MM.1S (cell line): ENCODE measurements around the gene LCTL.

Source experiments
- DNase-seq: peaks from one replicate; pipeline ENCODE4 v3.0.0-alpha.2; 2015
- H2AFZ ChIP-seq: fragments of 300-600 bp; sonication (generic); 2 replicates; pipeline ENCODE4 v1.6.0; 2016; ENCODE audit warnings: antibody characterized with exemption, low read length
- H3F3A ChIP-seq: fragments of 300-600 bp; sonication (generic); 2 replicates; pipeline ENCODE4 v1.6.1; 2016; ENCODE audit warnings: mild to moderate bottlenecking, antibody characterized with exemption, low read length, moderate library complexity, mixed read lengths; ENCODE audit not compliant: insufficient read depth
- H3K27ac ChIP-seq: fragments of 300-600 bp; sonication (generic); 2 replicates; pipeline ENCODE4 v1.5.1; 2016; ENCODE audit warnings: mild to moderate bottlenecking, low read length
- H3K27me3 ChIP-seq: fragments of 300-600 bp; sonication (generic); replicated peaks from 2 replicates; pipeline ENCODE4 v1.6.0; 2016; ENCODE audit warnings: low read length; ENCODE audit not compliant: insufficient read depth
- H3K36me3 ChIP-seq: fragments of 300-600 bp; sonication (generic); replicated peaks from 2 replicates; pipeline ENCODE4 v1.6.1; 2016; ENCODE audit warnings: mild to moderate bottlenecking, low read length, mixed read lengths; ENCODE audit not compliant: insufficient read depth
- H3K4me1 ChIP-seq: fragments of 300-600 bp; sonication (generic); 2 replicates; pipeline ENCODE4 v1.6.1; 2016; ENCODE audit warnings: low read length, mixed read lengths
- H3K4me2 ChIP-seq: fragments of 300-600 bp; sonication (generic); 2 replicates; pipeline ENCODE4 v1.6.0; 2016; ENCODE audit warnings: low read depth, low read length
- H3K4me3 ChIP-seq: fragments of 300-600 bp; sonication (generic); 2 replicates; pipeline ENCODE4 v1.5.1; 2016; ENCODE audit warnings: low read length, mixed read lengths
- H3K79me2 ChIP-seq: fragments of 300-600 bp; sonication (generic); 2 replicates; pipeline ENCODE4 v1.6.1; 2016; ENCODE audit warnings: mixed run types, low read length, mixed read lengths
- H3K9ac ChIP-seq: fragments of 300-600 bp; sonication (generic); 2 replicates; pipeline ENCODE4 v1.6.1; 2016; ENCODE audit warnings: low read length, mixed read lengths
- H3K9me2 ChIP-seq: fragments of 300-600 bp; sonication (generic); replicated peaks from 2 replicates; pipeline ENCODE4 v1.6.1; 2016; ENCODE audit warnings: mild to moderate bottlenecking, low read length, mixed read lengths; ENCODE audit not compliant: insufficient read depth
- H3K9me3 ChIP-seq: fragments of 300-600 bp; sonication (generic); replicated peaks from 2 replicates; pipeline ENCODE4 v1.6.1; 2016; ENCODE audit warnings: mild to moderate bottlenecking, low read length, mixed read lengths; ENCODE audit not compliant: insufficient read depth
- H4K20me1 ChIP-seq: fragments of 300-600 bp; sonication (generic); 2 replicates; pipeline ENCODE4 v1.6.1; 2016; ENCODE audit warnings: mild to moderate bottlenecking, low read length, moderate library complexity, mixed read lengths; ENCODE audit not compliant: insufficient read depth
- EZH2 ChIP-seq: fragments of 300-600 bp; sonication (generic); optimal IDR thresholded peaks from 2 replicates; pipeline ENCODE3; 2017; ENCODE audit warnings: low read depth, mild to moderate bottlenecking, antibody characterized with exemption, low read length, mixed read lengths
- EZH2phosphoT487 ChIP-seq: fragments of 300-600 bp; sonication (generic); IDR thresholded peaks from 2 replicates; pipeline ENCODE4 v1.6.1; 2018; ENCODE audit warnings: antibody characterized with exemption, low read length
- TF ChIP-seq, protein P1 (sequence below): fragments of 300-600 bp; sonication (generic); IDR thresholded peaks from 2 replicates; pipeline ENCODE4 v1.5.1; 2016; ENCODE audit warnings: antibody characterized with exemption, low read length, mixed read lengths

Gene LCTL

DNA sequence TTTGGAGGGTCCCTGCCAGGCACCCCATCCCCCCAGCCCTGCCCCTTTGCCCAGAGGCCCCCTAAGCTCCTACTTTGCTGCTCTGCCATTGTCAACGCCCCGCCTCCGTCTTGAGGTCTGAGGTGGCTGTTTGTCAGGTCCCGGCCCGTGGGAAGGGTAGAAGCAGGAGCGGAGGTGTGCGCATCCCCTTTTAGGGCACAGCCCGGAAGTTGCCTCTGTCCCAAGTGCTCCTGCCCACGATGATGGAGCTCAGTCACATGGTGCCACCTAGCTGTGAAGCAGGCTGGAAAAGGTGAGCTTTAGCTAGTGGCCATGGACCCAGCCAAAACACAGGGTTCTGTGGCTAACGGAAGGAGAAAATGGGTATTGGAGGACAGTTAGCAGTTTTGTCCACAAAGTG is 28.5 kb upstream of the LCTL start:
- Histone ChIP-seq H3K9ac (no peak overlapping the region), H3K9me3 (no peaks in the 10 kb centered on the region), H3K4me3 (no peak overlapping the region), H3K9me2 (no peaks in the 10 kb centered on the region), H3F3A (no peaks in the 10 kb centered on the region), H3K36me3 (no peaks in the 10 kb centered on the region), H3K4me1 (no peaks in the 10 kb centered on the region), H3K4me2 (no peak overlapping the region), H3K27me3 (no peaks in the 10 kb centered on the region), H3K27ac (no peak overlapping the region), H4K20me1 (no peaks in the 10 kb centered on the region), H2AFZ (no peak overlapping the region), H3K79me2 (no peaks in the 10 kb centered on the region)
- TF ChIP-seq EZH2phosphoT487 (no peak), EZH2 (no peak)
- TF ChIP-seq, protein P1, sequence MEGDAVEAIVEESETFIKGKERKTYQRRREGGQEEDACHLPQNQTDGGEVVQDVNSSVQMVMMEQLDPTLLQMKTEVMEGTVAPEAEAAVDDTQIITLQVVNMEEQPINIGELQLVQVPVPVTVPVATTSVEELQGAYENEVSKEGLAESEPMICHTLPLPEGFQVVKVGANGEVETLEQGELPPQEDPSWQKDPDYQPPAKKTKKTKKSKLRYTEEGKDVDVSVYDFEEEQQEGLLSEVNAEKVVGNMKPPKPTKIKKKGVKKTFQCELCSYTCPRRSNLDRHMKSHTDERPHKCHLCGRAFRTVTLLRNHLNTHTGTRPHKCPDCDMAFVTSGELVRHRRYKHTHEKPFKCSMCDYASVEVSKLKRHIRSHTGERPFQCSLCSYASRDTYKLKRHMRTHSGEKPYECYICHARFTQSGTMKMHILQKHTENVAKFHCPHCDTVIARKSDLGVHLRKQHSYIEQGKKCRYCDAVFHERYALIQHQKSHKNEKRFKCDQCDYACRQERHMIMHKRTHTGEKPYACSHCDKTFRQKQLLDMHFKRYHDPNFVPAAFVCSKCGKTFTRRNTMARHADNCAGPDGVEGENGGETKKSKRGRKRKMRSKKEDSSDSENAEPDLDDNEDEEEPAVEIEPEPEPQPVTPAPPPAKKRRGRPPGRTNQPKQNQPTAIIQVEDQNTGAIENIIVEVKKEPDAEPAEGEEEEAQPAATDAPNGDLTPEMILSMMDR = no peak
- DNase-seq = no peak

DNA sequence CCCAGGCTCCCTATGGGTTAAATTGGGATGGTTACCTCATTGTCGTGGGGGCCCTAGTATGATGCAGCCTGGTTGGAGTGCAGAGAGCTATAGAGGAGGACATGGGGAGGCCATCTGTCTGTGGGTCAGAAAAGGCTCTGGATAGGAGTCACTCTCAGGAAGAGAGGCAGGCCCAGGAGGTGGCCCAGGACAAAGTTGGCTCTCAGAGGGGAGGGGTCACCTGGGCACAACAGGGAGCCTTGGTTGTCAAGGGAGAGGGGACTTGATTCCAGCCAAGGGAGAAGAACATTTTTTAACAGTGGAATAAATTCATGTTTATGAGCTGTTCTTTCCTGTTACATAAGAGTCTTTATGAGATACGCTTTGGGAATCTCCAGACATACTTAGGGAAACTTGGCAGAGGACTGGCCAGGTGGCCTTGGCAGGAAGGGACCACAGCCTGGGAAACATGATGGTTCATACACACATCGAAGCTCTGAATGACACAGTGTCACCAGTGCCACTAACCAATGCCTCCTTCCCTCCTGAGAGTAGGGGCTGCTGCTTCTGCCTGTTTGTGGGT is 27.5 kb upstream of the LCTL start:
- TF ChIP-seq EZH2phosphoT487 (no peak), EZH2 (no peak)
- TF ChIP-seq, protein P1 = no peak
- H3K27ac ChIP-seq = no peak overlapping the region
- H3K9me2 ChIP-seq = no peaks in the 10 kb centered on the region
- no peaks in the 10 kb centered on the region for H3K4me1 ChIP-seq
- H3F3A ChIP-seq = no peaks in the 10 kb centered on the region
- H3K9me3 ChIP-seq = no peaks in the 10 kb centered on the region
- DNase-seq = no peak
- H3K27me3 ChIP-seq = no peaks in the 10 kb centered on the region
- no peak overlapping the region for H2AFZ ChIP-seq
- H3K4me2 ChIP-seq = no peak overlapping the region
- H3K36me3 ChIP-seq = no peaks in the 10 kb centered on the region
- H3K4me3 ChIP-seq = no peak overlapping the region
- no peaks in the 10 kb centered on the region for H3K79me2 ChIP-seq
- H4K20me1 ChIP-seq = no peaks in the 10 kb centered on the region
- H3K9ac ChIP-seq = no peak overlapping the region

- Histone ChIP-seq H3F3A (no peaks in the 10 kb centered on the region), H3K4me3 (no peak overlapping the region), H4K20me1 (no peaks in the 10 kb centered on the region), H3K4me2 (no peak overlapping the region), H3K27me3 (no peaks in the 10 kb centered on the region), H3K36me3 (no peaks in the 10 kb centered on the region), H3K79me2 (no peaks in the 10 kb centered on the region), H3K9me3 (no peaks in the 10 kb centered on the region), H3K4me1 (no peaks in the 10 kb centered on the region), H2AFZ (no peak overlapping the region), H3K27ac (no peak overlapping the region), H3K9me2 (no peaks in the 10 kb centered on the region), H3K9ac (no peak overlapping the region)
- TF ChIP-seq, protein P1 = no peak
- TF ChIP-seq EZH2 = no peak
- TF ChIP-seq EZH2phosphoT487 = no peak
- DNase-seq = no peak
Observed at GRCh38 chr15:66592505-66593218, 26.9 kb upstream of the LCTL start.
